RWPE2 (cell line): ENCODE data around the gene MAP7D1.
A peak's percentile ranks its signal among the peaks of the same experiment; 100 is the strongest.
"Not testable (repeated sequence)": the region's sequence is repeated elsewhere in the genome, so short reads cannot be mapped to it uniquely, and the experiment has no call there.

Source experiments
- ATAC-seq: fragments of 200-7000 bp; cut with Tn5 transposase; 3 replicates; pipeline ENCODE4 v1.9.1; 2021; ENCODE audit warnings: low read depth
- DNase-seq: peaks from one replicate; pipeline ENCODE4 v3.0.0-alpha.2; 2020; ENCODE audit warnings: low spot score
- H3K27ac ChIP-seq: fragments of 450-650 bp; 2 replicates; pipeline ENCODE4 v1.5.1; 2017; ENCODE audit warnings: mild to moderate bottlenecking; ENCODE audit not compliant: poor library complexity, severe bottlenecking
- H3K27me3 ChIP-seq: fragments of 250-450 bp; sonication (Bioruptor Pico); 2 replicates; pipeline ENCODE4 v1.5.1; 2021; ENCODE audit warnings: mild to moderate bottlenecking, moderate library complexity; ENCODE audit not compliant: insufficient read depth, poor library complexity, severe bottlenecking
- H3K36me3 ChIP-seq: fragments of 250-450 bp; sonication (Bioruptor Pico); 2 replicates; pipeline ENCODE4 v1.5.1; 2020; ENCODE audit warnings: low read depth, mild to moderate bottlenecking, moderate library complexity
- H3K4me1 ChIP-seq: fragments of 250-450 bp; sonication (Bioruptor Pico); 2 replicates; pipeline ENCODE4 v1.5.1; 2021; ENCODE audit warnings: mild to moderate bottlenecking, moderate library complexity; ENCODE audit not compliant: insufficient read depth, poor library complexity, severe bottlenecking
- H3K4me3 ChIP-seq: fragments of 250-450 bp; sonication (Bioruptor Pico); 2 replicates; pipeline ENCODE4 v1.5.1; 2021; ENCODE audit warnings: mild to moderate bottlenecking, moderate library complexity; ENCODE audit not compliant: severe bottlenecking
- H3K9me3 ChIP-seq: fragments of 250-450 bp; sonication (Bioruptor Pico); 2 replicates; pipeline ENCODE4 v1.5.1; 2021; ENCODE audit warnings: mild to moderate bottlenecking, moderate library complexity; ENCODE audit not compliant: severe bottlenecking
- CTCF ChIP-seq: fragments of 450-650 bp; IDR thresholded peaks from one replicate; pipeline ENCODE4 v1.5.1; 2017; ENCODE audit warnings: mild to moderate bottlenecking, moderate library complexity; ENCODE audit not compliant: poor library complexity, severe bottlenecking

The MAP7D1 gene

DNA sequence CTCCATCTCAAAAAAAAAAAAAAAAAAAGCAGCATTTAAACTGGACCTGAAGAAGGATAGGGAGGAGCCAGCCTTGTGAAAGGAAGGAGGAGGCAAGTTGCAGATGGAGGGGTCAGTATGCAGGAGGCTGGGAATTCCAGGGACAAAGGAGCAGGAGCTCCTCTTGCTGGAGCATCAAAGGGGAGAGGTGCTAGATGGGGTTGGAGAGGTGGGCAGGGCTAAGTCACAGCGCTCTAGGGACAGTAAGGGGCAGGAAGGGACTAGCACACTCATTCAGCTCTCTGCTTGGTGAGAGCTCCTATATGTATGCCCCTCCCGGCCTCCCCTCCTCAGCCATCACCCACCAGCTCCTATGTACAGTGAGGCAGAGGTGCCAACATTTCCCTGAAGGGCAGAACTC lies 26.8 kb downstream of the MAP7D1 start:
- no peak overlapping the region for H3K4me3 ChIP-seq
- H3K27ac ChIP-seq, result peak overlapping the region; percentile 26
- H3K4me1 ChIP-seq, result peaks cover 1% of the 10 kb centered on the region
- TF ChIP-seq CTCF, result no peak
- no peaks in the 10 kb centered on the region for H3K9me3 ChIP-seq
- peaks cover 41% of the 10 kb centered on the region for H3K36me3 ChIP-seq
- ATAC-seq, result no peak; the same call in 2 of the 3 replicates
- H3K27me3 ChIP-seq, result no peaks in the 10 kb centered on the region
- no peak for DNase-seq

- no peaks in the 10 kb centered on the region for H3K9me3 ChIP-seq
- no peak for TF ChIP-seq CTCF
- H3K36me3 ChIP-seq, result peaks cover 35% of the 10 kb centered on the region
- ATAC-seq (peak; percentile 5; the same call in 1 of the 3 replicates), DNase-seq (no peak)
- peaks cover 5% of the 10 kb centered on the region for H3K4me1 ChIP-seq
- H3K4me3 ChIP-seq, result no peak overlapping the region
- H3K27ac ChIP-seq, result peak overlapping the region; percentile 26
- no peaks in the 10 kb centered on the region for H3K27me3 ChIP-seq
Observed at GRCh38 chr1:36183309-36183856, 27.4 kb downstream of the MAP7D1 start.

DNA sequence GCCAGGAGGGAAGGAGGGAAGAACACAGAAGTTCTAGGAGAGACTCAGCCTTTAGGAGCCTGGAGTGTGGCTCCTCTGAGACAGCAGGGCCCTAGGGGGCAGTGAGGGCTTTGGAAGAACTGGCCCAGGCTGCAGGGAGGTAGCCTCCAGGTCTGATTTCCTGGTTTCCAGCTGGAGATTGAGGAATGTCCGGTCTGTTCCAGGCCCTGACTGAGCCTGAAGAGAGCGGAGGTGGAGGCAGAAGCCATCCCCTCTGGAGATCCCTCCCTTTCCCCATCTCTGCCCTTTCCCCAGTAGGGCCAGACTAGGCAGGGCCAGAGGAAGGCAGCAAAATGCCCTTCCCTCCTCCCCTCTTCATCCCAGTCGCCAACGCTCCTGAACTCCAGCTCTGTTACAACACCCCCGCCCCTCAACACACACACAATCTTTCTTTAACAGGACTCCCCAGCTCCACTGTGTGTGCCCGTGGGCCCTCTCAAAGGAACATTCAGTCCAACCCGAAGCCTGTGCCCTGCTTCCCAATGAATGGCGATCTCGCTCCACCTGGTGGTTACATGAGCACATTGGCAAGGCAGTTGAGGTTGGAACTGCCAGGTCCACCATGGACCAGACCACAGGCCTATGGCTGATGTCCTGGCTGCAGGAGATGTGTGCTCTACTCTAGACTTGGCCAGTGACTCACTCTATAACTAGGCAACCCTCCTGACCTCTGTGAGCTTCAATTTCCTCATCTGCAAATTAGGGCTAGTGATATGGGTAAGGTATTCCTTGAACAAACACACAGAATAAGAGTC lies 32.0 kb downstream of the MAP7D1 start:
- Histone ChIP-seq H3K36me3 (no peaks in the 10 kb centered on the region), H3K27ac (peak overlapping the region; percentile 70), H3K4me1 (peaks cover 5% of the 10 kb centered on the region), H3K9me3 (no peaks in the 10 kb centered on the region), H3K27me3 (no peaks in the 10 kb centered on the region), H3K4me3 (no peak overlapping the region)
- peak; percentile 87 for ATAC-seq
- TF ChIP-seq CTCF, result peak; percentile 93
- peak; percentile 86 for DNase-seq

- H3K4me1 ChIP-seq, DNase-seq, H3K9me3 ChIP-seq, H3K27ac ChIP-seq, H3K36me3 ChIP-seq, H3K27me3 ChIP-seq, H3K4me3 ChIP-seq, ATAC-seq: not testable (repeated sequence)
Observed at GRCh38 chr1:36196805-36197204, 40.8 kb downstream of the MAP7D1 start.

- ATAC-seq (no peak), DNase-seq (no peak)
- H3K27me3 ChIP-seq, result no peaks in the 10 kb centered on the region
- no peaks in the 10 kb centered on the region for H3K36me3 ChIP-seq
- H3K9me3 ChIP-seq, result no peaks in the 10 kb centered on the region
- no peak for TF ChIP-seq CTCF
- no peak overlapping the region for H3K4me3 ChIP-seq
- no peaks in the 10 kb centered on the region for H3K4me1 ChIP-seq
- H3K27ac ChIP-seq, result no peak overlapping the region
Observed at GRCh38 chr1:36198641-36199040, 42.7 kb downstream of the MAP7D1 start.
